DMS53 treated with DMSO at 0.1 percent for 48 hours (cell line): ENCODE measurements around the gene MRPS31.
"Not testable (repeated sequence)": the region's sequence is repeated elsewhere in the genome, so short reads cannot be mapped to it uniquely, and the experiment has no call there.

ENCODE experiments used
- DNase-seq: peaks from one replicate; lab custom pipeline; 2025; ENCODE audit not compliant: unreplicated experiment; lab: John Stamatoyannopoulos, UW

MRPS31 gene

GRCh38 chr13:40764587-40765403 is 6.2 kb downstream of the MRPS31 start:
- DNase-seq, result no peak

- DNase-seq, result no peak
Measured at GRCh38 chr13:40762849-40763248, 8.1 kb downstream of the MRPS31 start.

- DNase-seq, result no peak
Measured at GRCh38 chr13:40758811-40759210, 12.2 kb downstream of the MRPS31 start.

GRCh38 chr13:40756042-40756441 is 14.9 kb downstream of the MRPS31 start:
- no peak for DNase-seq

- DNase-seq, result no peak
Measured at GRCh38 chr13:40755082-40755700, 15.8 kb downstream of the MRPS31 start.

GRCh38 chr13:40749327-40749726 is 21.7 kb downstream of the MRPS31 start:
- DNase-seq, result no peak

- not testable (repeated sequence) for DNase-seq
Measured at GRCh38 chr13:40735232-40735548, 35.8 kb downstream of the MRPS31 start.

GRCh38 chr13:40734536-40735231 is 36.3 kb downstream of the MRPS31 start:
- not testable (repeated sequence) for DNase-seq

- no peak for DNase-seq
Measured at GRCh38 chr13:40732658-40733057, 38.3 kb downstream of the MRPS31 start.

GRCh38 chr13:40728595-40728994 is 42.4 kb downstream of the MRPS31 start:
- DNase-seq, result no peak

GRCh38 chr13:40714433-40714832 is 56.6 kb downstream of the MRPS31 start:
- not testable (repeated sequence) for DNase-seq

GRCh38 chr13:40706439-40706838 is 64.6 kb downstream of the MRPS31 start:
- no peak for DNase-seq

GRCh38 chr13:40697711-40698110 is 73.3 kb downstream of the MRPS31 start:
- DNase-seq, result no peak

GRCh38 chr13:40694426-40694825 is 76.6 kb downstream of the MRPS31 start:
- no peak for DNase-seq

- DNase-seq, result no peak
Measured at GRCh38 chr13:40692946-40693345, 78.0 kb downstream of the MRPS31 start.

- no peak for DNase-seq
Measured at GRCh38 chr13:40688781-40689180, 82.2 kb downstream of the MRPS31 start.

- DNase-seq, result peak; percentile 23
Measured at GRCh38 chr13:40682449-40683240, 88.3 kb downstream of the MRPS31 start.

- DNase-seq, result no peak
Measured at GRCh38 chr13:40681341-40682146, 89.4 kb downstream of the MRPS31 start.

GRCh38 chr13:40680659-40681323 is 90.2 kb downstream of the MRPS31 start:
- no peak for DNase-seq

- DNase-seq, result no peak
Measured at GRCh38 chr13:40679480-40679985, 91.5 kb downstream of the MRPS31 start.
